K562 (cell line): ENCODE measurements around the gene RNF11. TPM values are rescaled to one million over a fixed set of nuclear protein-coding genes. Genes with fewer than 3 reads are reported as not detected.

Experiments used
- ADNP ChIP-seq: fragments of 200-800 bp; sonication (Bioruptor generic); IDR thresholded peaks from 2 replicates; pipeline ENCODE4 v1.6.1; 2016; ENCODE audit warnings: missing genetic modification characterization, missing compliant biosample characterization
- CBX1 ChIP-seq: sonication (generic); IDR thresholded peaks from 2 replicates; pipeline ENCODE4 v1.6.1; 2016; ENCODE audit warnings: antibody characterized with exemption, low read depth, mild to moderate bottlenecking
- ETV1 ChIP-seq: fragments of 450-650 bp; conservative IDR thresholded peaks from 2 replicates; pipeline ENCODE4 v1.6.1; 2016; ENCODE audit warnings: missing genetic modification characterization, control low read depth, low read depth, missing compliant biosample characterization
- GTF2E2 ChIP-seq: fragments of 200-800 bp; sonication (Bioruptor generic); IDR thresholded peaks from 2 replicates; pipeline ENCODE4 v1.6.1; 2016; ENCODE audit warnings: missing genetic modification characterization, missing compliant biosample characterization
- HDAC2 ChIP-seq: fragments of 450-650 bp; IDR thresholded peaks from 2 replicates; pipeline ENCODE4 v1.6.1; 2016; ENCODE audit warnings: mild to moderate bottlenecking
- HMGXB4 ChIP-seq: sonication (generic); formaldehyde crosslinking; IDR thresholded peaks from 2 replicates; pipeline ENCODE4 v1.8.1; 2023; ENCODE audit warnings: mild to moderate bottlenecking, missing genetic modification reagents
- KDM1A ChIP-seq, 2 experiments: fragments of 450-650 bp; IDR thresholded peaks; 2 replicates each; pipeline ENCODE4 v1.6.1; 2016; ENCODE audit warnings: mild to moderate bottlenecking in 2 of 2
- MTA3 ChIP-seq: fragments of 450-650 bp; formaldehyde crosslinking; IDR thresholded peaks from 2 replicates; pipeline ENCODE4 v1.6.1; 2017; ENCODE audit warnings: mild to moderate bottlenecking, borderline replicate concordance
- MXI1 ChIP-seq: IDR thresholded peaks from 2 replicates; pipeline ENCODE4 v1.6.1; 2011; ENCODE audit warnings: low read depth, mild to moderate bottlenecking, improper control_type of control experiment, low read length
- PHF20 ChIP-seq: fragments of 450-650 bp; IDR thresholded peaks from 2 replicates; pipeline ENCODE4 v1.6.1; 2018; ENCODE audit not compliant: partially characterized antibody
- PTBP1 ChIP-seq: fragments of 200-400 bp; formaldehyde crosslinking; IDR thresholded peaks from 2 replicates; pipeline ENCODE4 v1.6.1; 2017; ENCODE audit warnings: low read depth, low read length
- ZBED1 ChIP-seq: IDR thresholded peaks from 2 replicates; pipeline ENCODE4 v1.6.1; 2014
- ZNF431 ChIP-seq: sonication (generic); formaldehyde crosslinking; IDR thresholded peaks from 2 replicates; pipeline ENCODE4 v1.8.0; 2022; ENCODE audit warnings: mild to moderate bottlenecking, missing genetic modification reagents
- polyA plus RNA-seq, 8 experiments: library from polyadenylated mRNA; depleted of rRNA in 4 of 8; stranded (reverse) in 5 of 8; unstranded in 3 of 8; fragments of >200 nt; fragmentation: Nextera tagmentation in 2 of 8; fragmentation: Illumina TruSeq in 1 of 8; extraction: Ambion mirVana in 2 of 8; extraction: Trizol in 1 of 8; gene quantifications; 2 replicates each; pipeline versions ENCODE4 v1.2.1 to v1.2.3, GENCODE V29; 2011 to 2014; ENCODE audit warnings: inconsistent platforms in 1 of 8, missing spikeins in 1 of 8
- total RNA-seq, 7 experiments: library from RNA; depleted of rRNA in 6 of 7; stranded (reverse); fragments of >200 nt in 6 of 7; fragmentation: Illumina TruSeq in 2 of 7; extraction: Trizol in 2 of 7; gene quantifications; 2 replicates each; pipeline versions ENCODE4 v1.2.1 to v1.2.3, GENCODE V29; 2011 to 2021; ENCODE audit warnings: low replicate concordance in 1 of 7

The RNF11 gene
- total and polyA plus RNA-seq, 9 of the 15 experiments (the other 6 are each of a cell fraction or from before 2014, with no cell fraction given), result 5.7 to 34.3 (median 23.1) TPM

- TF ChIP-seq HMGXB4 (CRISPR knock-in tag) (no peak), PTBP1 (0 out of 2 replicates have a peak, but pooled peaks have one; percentile 35), ADNP (tag) (peak; percentile 34; the same call in 1 of the 2 replicates), MXI1 (no peak), PHF20 (peak; percentile 22), CBX1 (peak; percentile 40; the same call in 1 of the 2 replicates), ETV1 (tag) (no peak), KDM1A (IDR thresholded peaks at IDR 0.05) (peak; percentile 67 to 80), ZNF431 (no peak), GTF2E2 (tag) (no peak), HDAC2 (peak; percentile 67; the same call in 1 of the 2 replicates), MTA3 (no peak), ZBED1 (no peak)
Measured at GRCh38 chr1:51290489-51290847, 54.4 kb downstream of the RNF11 start (continued).
